Stimulated activated CD8-positive, alpha-beta memory T cell treated with anti-CD3 and anti-CD28 coated beads, Interleukin-2, amount 100 ng/mL, for 48 hours (primary cell): Measurements from ENCODE around the gene PTPRS.
"Not testable (repeated sequence)": the region's sequence is repeated elsewhere in the genome, so short reads cannot be mapped to it uniquely, and the experiment has no call there.

Experiments used
- DNase-seq, 2 donors: peaks; one replicate each; pipeline ENCODE4 v3.0.0-alpha.2; 2020; ENCODE audit warnings: low read depth in 2 of 2

Gene PTPRS

DNA sequence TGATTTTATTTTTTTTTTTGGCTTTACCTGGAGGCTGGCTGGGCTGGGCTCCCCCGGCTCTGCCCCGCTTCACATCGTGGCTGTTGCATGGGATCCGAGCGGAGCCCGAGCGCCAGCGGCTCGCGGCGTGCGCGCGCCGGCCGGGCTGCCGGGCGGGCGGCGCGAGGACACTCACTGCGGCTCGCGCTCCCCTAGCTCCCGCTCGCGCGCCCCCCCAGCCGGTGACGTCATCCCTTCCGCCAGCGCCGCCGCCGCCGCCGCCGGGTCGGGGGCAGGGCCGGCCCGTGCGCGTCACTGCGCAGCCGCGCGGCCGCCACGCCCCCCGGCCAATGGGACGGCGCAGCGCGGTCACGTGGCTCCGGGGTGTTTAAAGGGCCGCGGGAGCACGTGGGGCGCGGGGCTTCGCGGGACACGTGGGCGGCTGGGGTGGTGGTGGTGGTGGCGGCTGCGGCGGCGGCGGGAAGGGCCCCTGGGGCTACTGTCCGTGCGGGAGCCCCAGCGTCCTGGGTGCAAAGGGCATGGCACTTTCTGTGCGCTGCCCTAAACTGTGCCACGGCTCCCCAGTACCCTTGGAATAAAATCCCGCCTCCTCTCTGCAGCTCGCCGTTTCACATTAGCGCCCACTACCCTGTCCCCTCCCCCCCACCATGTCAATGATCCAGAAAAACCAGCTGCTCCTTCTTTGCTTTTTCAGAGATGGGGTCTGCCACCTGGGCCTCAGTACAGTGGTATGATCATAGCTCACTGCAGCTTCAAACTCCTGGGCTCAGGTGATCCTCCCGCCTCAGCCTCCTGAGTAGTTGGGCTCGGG, at the start of gene PTPRS:
TSS of gene PTPRS (minus strand) at position 176 of the 811 bp plus-strand sequence. CDS start 54,672 bp downstream, outside the sequence.
- peak; percentile 59 to 65 for DNase-seq

- DNase-seq: no peak
Measured at GRCh38 chr19:5389353-5389752, 48.7 kb upstream of the PTPRS start.

GRCh38 chr19:5387472-5387871, 46.9 kb upstream of the PTPRS start:
- no peak for DNase-seq

- DNase-seq: no peak
Measured at GRCh38 chr19:5386841-5387240, 46.2 kb upstream of the PTPRS start.

DNA sequence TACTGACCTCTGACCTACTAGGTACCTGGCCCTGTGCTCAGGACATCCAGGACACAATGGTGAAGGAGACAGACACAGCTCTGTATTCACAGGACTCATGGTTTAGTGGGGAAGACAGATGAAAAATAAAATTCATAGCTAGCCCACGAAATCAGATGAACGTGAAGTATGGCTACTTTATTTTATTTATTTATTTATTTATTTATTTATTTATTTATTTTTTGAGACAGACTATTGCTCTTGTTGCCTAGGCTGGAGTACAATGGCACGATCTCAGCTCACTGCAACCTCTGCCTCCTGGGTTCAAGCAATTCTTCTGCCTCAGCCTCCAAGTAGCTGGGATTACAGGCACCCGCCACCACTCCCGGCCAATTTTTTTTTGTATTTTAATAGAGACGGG, 40.6 kb upstream of the PTPRS start:
- DNase-seq: not testable (repeated sequence)

DNA sequence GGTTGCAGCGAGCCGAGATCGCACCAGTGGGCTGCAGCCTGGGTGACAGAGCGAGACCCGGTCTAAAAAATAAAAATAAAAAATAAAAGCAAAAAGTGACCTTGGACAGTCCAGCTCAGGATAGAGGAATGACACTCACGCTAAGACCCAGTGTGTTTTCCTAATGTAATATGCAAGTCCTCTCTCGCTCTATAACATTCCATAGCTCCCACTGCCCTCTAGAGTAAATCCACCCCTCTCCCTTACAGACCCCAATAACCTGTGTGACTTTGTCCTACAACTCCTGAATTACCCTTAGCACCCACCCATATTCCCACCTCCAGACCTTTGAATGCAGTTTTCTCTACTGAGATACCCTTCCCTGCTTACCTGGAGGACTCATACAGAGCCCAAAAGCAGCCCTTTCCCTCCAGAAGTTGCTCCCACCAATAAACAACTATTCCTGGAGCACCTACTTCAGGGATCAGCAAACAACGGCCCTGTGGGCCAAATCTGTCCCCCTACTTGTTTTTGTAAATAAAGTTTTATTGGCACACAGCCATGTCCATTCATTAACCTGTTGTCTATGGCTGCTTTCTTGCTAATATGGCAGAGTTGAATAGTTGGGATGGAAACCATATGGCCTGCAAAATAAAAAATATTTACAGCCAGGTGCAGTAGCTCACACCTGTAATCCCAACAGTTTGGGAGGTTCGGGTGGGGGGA, 39.8 kb upstream of the PTPRS start:
- no peak for DNase-seq

GRCh38 chr19:5376928-5377327, 36.3 kb upstream of the PTPRS start:
- no peak for DNase-seq

- no peak for DNase-seq
Measured at GRCh38 chr19:5372572-5373200, 32.1 kb upstream of the PTPRS start.

- peak; percentile 55 to 62 for DNase-seq
Measured at GRCh38 chr19:5369962-5370367, 29.4 kb upstream of the PTPRS start.

DNA sequence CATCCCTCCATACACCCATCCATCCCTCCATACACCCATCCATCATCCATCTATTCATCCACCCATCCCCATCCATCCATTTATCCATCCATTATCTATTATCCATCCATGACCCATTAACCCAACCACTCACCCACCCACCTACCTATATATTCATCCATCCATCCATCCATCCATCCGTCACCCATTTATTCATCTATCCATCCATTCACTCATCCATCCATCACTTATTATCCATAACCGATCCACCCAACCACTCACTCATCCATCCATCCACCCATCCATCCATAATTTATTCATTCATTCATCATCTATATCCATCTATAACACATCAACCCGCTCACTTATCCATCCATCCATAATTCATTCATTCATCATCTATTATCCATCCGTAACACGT, 28.7 kb upstream of the PTPRS start:
- DNase-seq: no peak

GRCh38 chr19:5367530-5368133, 27.0 kb upstream of the PTPRS start:
- DNase-seq: no peak

DNA sequence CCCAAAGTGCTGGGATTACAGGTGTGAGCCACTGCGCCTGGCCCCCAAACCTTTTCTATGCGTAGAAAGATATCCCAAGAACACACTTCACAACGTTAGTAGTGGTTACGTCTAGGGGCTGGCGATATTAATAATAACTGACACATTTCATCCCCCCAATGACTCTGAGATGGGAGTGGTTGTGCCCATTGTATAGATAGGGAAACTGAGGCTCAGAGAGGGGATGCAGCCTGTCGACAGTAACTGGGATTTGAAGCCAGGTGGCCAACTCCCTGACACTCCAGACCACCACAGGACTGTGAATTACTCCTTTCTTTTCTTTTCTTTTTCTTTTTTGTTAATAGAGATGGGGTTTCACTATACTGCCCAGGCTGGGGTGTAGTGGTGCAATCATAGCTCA, 25.3 kb upstream of the PTPRS start:
- no peak for DNase-seq

DNA sequence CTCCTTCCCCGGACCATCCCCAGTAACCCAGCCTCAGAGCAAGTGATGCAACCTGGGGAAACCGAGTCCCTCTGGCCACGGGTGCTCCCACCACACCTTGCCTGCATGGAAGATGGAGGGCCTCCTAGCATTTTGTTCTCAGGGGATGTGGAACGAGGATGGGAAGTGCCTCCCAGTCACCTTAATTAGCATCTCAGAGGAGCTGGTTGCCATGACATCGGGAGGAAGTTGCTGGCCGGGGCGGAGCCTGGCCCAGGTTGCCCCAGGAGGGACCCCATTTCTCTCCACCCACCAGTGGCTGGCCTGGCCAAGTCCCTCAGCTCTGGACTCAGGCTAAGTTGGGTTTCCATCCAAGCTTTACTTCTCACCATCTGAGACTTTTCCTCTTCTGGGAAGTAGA, 24.1 kb upstream of the PTPRS start:
- no peak for DNase-seq

DNA sequence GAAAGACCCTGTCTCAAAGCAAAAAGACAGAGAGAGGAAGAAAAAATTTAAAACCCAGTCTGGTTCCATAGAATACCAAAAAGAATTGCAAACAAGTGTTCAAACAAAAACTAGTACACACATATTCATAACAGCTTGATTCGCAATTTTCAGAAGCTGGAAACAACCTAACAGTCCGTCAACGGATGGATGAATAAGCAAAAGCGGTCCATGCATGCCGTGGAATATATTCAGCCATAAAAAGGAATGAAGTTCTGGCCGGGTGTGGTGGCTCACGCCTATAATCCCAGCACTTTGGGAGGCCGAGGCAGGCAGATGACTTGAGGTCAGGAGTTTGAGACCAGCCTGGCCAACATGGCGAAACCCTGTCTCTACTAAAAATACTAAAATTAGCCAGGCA, 21.2 kb upstream of the PTPRS start:
- DNase-seq: not testable (repeated sequence)

DNA sequence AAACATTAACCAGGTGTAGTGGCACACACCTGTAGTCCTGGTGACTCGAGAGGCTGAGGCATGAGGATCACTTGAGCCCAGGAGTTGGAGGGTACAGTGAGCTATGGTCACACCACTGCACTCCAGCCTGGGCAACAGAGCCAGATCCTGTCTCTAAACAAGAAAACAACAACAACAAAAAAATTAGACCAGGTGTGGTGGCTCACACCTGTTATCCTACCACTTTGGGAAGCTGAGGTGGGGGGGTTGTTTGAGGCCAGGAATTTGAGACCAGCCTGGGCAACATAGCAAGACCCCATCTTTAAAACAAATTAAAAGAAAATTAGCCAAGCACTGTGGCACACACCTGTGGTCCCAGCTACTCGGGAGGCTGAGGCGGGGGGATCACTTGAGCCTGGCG, 20.8 kb upstream of the PTPRS start:
- no peak for DNase-seq

DNA sequence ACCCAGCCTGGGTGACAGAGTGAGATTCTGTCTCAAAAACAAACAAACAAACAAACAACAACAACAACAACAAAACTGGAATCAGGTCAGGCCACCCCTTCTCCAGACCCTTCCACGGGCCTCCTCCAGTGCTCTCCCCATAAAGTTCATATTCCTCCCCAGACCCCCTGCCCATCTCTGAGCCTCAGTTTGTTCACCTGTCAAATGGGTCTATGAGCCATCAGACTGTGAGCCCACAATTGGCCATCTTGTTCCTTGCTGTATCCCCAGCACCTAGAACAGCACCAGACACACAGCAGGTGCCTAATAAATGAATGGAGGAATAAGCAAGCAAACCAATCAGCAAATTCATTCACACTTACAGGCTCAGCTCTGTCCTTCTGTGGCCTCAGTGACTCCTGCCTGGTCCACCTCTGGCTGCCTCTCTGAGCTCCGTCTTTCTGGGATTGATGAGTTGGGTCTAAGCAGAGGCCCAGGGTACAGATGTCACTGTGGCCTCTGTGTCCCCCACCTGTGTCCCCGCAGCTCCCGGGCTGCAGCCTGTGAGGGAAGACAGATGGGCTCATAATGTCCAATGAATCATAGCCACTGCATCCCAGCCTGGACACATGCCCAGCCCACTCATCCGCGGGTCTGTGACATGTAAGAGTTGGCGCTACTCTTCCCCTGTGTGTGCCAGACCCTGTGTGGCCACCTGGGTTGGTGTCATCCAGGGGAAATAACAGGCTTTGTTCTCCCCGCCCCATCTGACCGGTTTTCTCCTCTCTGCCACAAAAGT, 19.6 kb upstream of the PTPRS start:
- DNase-seq: no peak

DNA sequence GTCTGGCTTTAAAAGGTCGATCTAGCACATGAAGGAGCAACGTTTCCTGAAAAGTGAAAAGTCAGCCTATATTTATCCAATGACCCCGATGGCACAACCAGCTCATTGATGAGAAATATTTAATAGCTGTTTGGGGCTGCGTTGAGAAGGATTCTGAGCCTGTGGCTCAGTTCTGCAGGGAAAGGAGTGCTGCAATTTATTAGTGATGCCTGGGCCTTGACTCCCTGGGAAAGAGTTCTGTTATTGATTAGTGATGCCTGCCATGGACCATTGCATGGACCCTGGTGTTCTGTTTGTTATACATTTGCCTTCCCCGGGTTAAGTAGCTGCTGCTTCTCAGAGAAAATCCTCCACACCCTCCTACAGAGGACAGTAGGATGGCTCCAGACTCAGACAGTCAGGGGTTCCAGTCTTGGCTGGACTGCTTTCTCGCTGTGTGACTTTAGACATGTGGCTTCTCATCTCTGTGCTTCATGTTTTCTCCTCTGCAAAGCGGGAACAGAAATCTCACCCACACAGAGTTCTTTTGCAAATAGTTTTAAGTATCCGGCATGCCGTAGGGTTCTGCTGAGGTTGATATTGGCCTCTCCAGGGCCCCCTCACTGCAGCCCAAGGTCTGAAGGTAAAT, 17.7 kb upstream of the PTPRS start:
- DNase-seq: no peak

DNA sequence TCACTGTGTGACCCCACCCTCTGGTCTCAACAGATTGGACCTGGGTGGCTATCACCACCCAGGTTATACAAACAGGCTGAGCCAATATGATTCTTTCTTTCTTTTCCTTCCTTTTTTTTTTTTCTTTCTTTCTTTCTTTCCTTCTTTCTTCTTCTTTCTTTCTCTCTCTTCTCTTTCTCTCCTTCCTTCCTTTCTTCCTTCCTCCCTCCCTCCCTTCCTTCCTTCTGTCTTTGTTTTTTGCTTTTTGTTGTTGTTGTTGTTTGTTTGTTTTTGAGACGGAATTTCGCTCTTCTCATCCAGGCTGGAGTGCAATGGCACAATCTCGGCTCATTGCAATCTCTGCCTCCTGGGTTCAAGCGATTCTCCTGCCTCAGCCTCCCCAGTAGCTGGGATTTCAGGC, 17.0 kb upstream of the PTPRS start:
- DNase-seq: no peak

DNA sequence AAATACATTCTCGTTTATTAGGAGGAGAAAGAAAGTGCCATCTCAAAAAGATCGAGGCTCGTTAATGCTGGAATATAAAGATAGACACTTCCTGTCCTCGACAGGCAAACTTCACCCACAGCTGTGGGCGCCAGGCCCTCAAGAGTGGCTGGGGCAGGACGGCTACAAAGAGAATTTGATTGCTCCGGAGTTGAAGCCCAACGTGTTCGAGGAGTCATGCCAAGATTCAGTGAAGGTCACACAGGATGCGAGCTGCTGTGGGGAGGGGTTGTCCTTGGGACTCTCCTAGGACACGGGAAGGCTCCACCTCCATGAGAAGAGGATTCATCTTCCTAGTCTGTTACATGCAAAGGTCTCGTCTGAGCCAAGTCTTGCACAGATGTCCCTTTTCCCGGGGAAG, 16.3 kb upstream of the PTPRS start:
- no peak for DNase-seq

DNA sequence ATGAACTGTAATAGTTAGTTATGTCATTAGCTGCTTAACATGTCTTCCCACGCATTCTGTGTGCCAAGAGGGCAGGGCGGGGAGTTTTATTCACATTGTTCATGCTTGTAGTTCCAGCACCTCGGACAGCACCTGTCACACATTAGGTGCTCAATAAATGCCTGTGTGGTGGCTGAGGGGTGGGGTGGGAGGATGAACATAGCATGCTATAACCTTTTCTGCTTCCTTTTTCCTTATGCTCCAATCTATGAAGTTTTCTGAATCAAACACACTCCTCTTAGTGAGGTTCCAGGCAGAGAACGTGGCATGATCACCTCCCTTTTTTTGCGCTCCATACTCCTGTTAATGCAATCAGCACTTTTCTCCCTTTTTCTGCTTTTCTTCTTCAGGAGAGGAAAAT, 15.8 kb upstream of the PTPRS start:
- DNase-seq: no peak

GRCh38 chr19:5355693-5356092, 15.1 kb upstream of the PTPRS start:
- no peak for DNase-seq
